Glomerular visceral epithelial cell (primary cell): ENCODE measurements around the gene FAM20C.
"Not testable (repeated sequence)": the region's sequence is repeated elsewhere in the genome, so short reads cannot be mapped to it uniquely, and the experiment has no call there.

Experiments
- DNase-seq: peaks from one replicate; pipeline ENCODE4 v3.0.0-alpha.2; 2016; ENCODE audit errors: extremely low spot score

FAM20C gene

GRCh38 chr7:173209-173918 lies 19.0 kb upstream of the FAM20C start:
- no peak for DNase-seq

- no peak for DNase-seq
Observed at GRCh38 chr7:174716-175115, 17.7 kb upstream of the FAM20C start.

GRCh38 chr7:175955-176354 lies 16.4 kb upstream of the FAM20C start:
- DNase-seq, result no peak

GRCh38 chr7:176381-176780 lies 16.0 kb upstream of the FAM20C start:
- DNase-seq, result no peak

- no peak for DNase-seq
Observed at GRCh38 chr7:176786-177459, 15.4 kb upstream of the FAM20C start.

GRCh38 chr7:178444-178843 lies 13.9 kb upstream of the FAM20C start:
- DNase-seq, result no peak

GRCh38 chr7:179209-179681 lies 13.1 kb upstream of the FAM20C start:
- DNase-seq, result no peak

GRCh38 chr7:179948-180694 lies 12.2 kb upstream of the FAM20C start:
- DNase-seq, result no peak

GRCh38 chr7:181738-182137 lies 10.6 kb upstream of the FAM20C start:
- DNase-seq, result no peak

- not testable (repeated sequence) for DNase-seq
Observed at GRCh38 chr7:182502-182901, 9.9 kb upstream of the FAM20C start.

- DNase-seq, result no peak
Observed at GRCh38 chr7:183496-184292, 8.7 kb upstream of the FAM20C start.

GRCh38 chr7:184294-185264 lies 7.8 kb upstream of the FAM20C start:
- no peak for DNase-seq

GRCh38 chr7:186516-187113 lies 5.8 kb upstream of the FAM20C start:
- DNase-seq, result no peak

GRCh38 chr7:187227-187927 lies 5.0 kb upstream of the FAM20C start:
- no peak for DNase-seq

- DNase-seq, result no peak
Observed at GRCh38 chr7:188174-188573, 4.2 kb upstream of the FAM20C start.

GRCh38 chr7:188727-189500 lies 3.5 kb upstream of the FAM20C start:
- DNase-seq, result no peak

- DNase-seq, result no peak
Observed at GRCh38 chr7:189719-190118, 2.7 kb upstream of the FAM20C start.

- no peak for DNase-seq
Observed at GRCh38 chr7:190196-190595, 2.2 kb upstream of the FAM20C start.
